ENCODE measurements around the gene BTAF1.

GRCh38 chr10:92042541-92042940, 119.0 kb downstream of the BTAF1 start:
- TF ChIP-seq POLR2A (IDR thresholded peaks at IDR 0.05; ENCODE audit: low read length): no peak
- no peak for TF ChIP-seq GATA1 (IDR thresholded peaks at IDR 0.05; ENCODE audit: low read depth, low read length)

Data from erythroblast (primary cell).